PC-3 (cell line): Measurements from ENCODE around the gene ZHX3. TPM values are rescaled to one million over a fixed set of nuclear protein-coding genes. Genes with fewer than 3 reads are reported as not detected.

Experiments used
- ATAC-seq: fragments of 200-7000 bp; cut with Tn5 transposase; 2 replicates; pipeline ENCODE4 v1.9.1; 2020; ENCODE audit warnings: mild to moderate bottlenecking, moderate library complexity
- BruUV-seq: library from RNA; stranded (reverse); fragments of 400-500 nt; replicated peaks from 2 replicates; lab custom pipeline; 2021; lab: Mats Ljungman, UMichigan
- CTCF ChIA-PET: fragments of 300-600 bp; sonication (Branson Sonifier 250); formaldehyde crosslinking; loops from one replicate; lab custom pipeline; 2022; ENCODE audit warnings: antibody characterized with exemption; lab: Charles Lee
- POLR2A ChIA-PET: fragments of 300-600 bp; sonication (Branson Sonifier 250); formaldehyde crosslinking; loops from one replicate; lab custom pipeline; 2022; ENCODE audit warnings: antibody characterized with exemption; ENCODE audit not compliant: unreplicated experiment; lab: Charles Lee
- DNase-seq: peaks from one replicate; pipeline ENCODE4 v3.0.0-alpha.2; 2015
- H2AFZ ChIP-seq: fragments of 300-600 bp; sonication (generic); 2 replicates; pipeline ENCODE4 v1.6.0; 2016; ENCODE audit warnings: antibody characterized with exemption, low read length
- H3F3A ChIP-seq: fragments of 300-600 bp; sonication (generic); one replicate; pipeline ENCODE4 v1.6.0; 2017; ENCODE audit warnings: antibody characterized with exemption, low read length, control low read depth, mild to moderate bottlenecking; ENCODE audit not compliant: unreplicated experiment
- H3K27ac ChIP-seq: fragments of 300-600 bp; sonication (generic); 2 replicates; pipeline ENCODE4 v1.5.1; 2016; ENCODE audit warnings: mild to moderate bottlenecking, low read length
- H3K27me3 ChIP-seq: fragments of 300-600 bp; sonication (generic); 2 replicates; pipeline ENCODE4 v1.6.1; 2016; ENCODE audit warnings: low read length, mixed read lengths
- H3K36me3 ChIP-seq: fragments of 300-600 bp; sonication (generic); 2 replicates; pipeline ENCODE4 v1.6.1; 2016; ENCODE audit warnings: low read depth, mixed run types, low read length, mixed read lengths
- H3K4me1 ChIP-seq: fragments of 300-600 bp; sonication (generic); 2 replicates; pipeline ENCODE4 v1.5.1; 2016; ENCODE audit warnings: low read length; ENCODE audit not compliant: insufficient read depth
- H3K4me2 ChIP-seq: fragments of 300-600 bp; sonication (generic); 2 replicates; pipeline ENCODE4 v1.6.0; 2016; ENCODE audit warnings: low read length
- H3K4me3 ChIP-seq: fragments of 300-600 bp; sonication (generic); 2 replicates; pipeline ENCODE4 v1.5.1; 2016; ENCODE audit warnings: mild to moderate bottlenecking, low read length, mixed read lengths
- H3K79me2 ChIP-seq: fragments of 300-600 bp; sonication (generic); 2 replicates; pipeline ENCODE4 v1.6.1; 2017; ENCODE audit warnings: low read length, mixed read lengths
- H3K9ac ChIP-seq: fragments of 300-600 bp; sonication (generic); 2 replicates; pipeline ENCODE4 v1.6.0; 2016; ENCODE audit warnings: mild to moderate bottlenecking, low read length
- H3K9me2 ChIP-seq: fragments of 300-600 bp; sonication (generic); replicated peaks from 2 replicates; pipeline ENCODE4 v1.6.1; 2016; ENCODE audit warnings: mixed run types, low read length, mixed read lengths
- H3K9me3 ChIP-seq: fragments of 300-600 bp; sonication (generic); 2 replicates; pipeline ENCODE4 v1.6.1; 2016; ENCODE audit warnings: low read length, mixed read lengths
- H4K20me1 ChIP-seq: fragments of 300-600 bp; sonication (generic); 2 replicates; pipeline ENCODE4 v1.6.1; 2016; ENCODE audit warnings: low read length, mixed read lengths
- EZH2 ChIP-seq: fragments of 300-600 bp; sonication (generic); IDR thresholded peaks from one replicate; pipeline ENCODE4 v1.6.1; 2017; ENCODE audit warnings: antibody characterized with exemption, mild to moderate bottlenecking, low read length; ENCODE audit not compliant: unreplicated experiment
- EZH2phosphoT487 ChIP-seq: fragments of 300-600 bp; sonication (generic); IDR thresholded peaks from 2 replicates; pipeline ENCODE4 v1.6.1; 2018; ENCODE audit warnings: mild to moderate bottlenecking, antibody characterized with exemption, low read length, borderline replicate concordance
- intact Hi-C: fragments of 100-400 bp; cut with micrococcal nuclease; formaldehyde crosslinking; loops from 2 replicates; pipeline ENCODE4 v1.9.0; 2023
- total RNA-seq: library from RNA; depleted of rRNA; stranded (reverse); fragments of >200 nt; gene quantifications from 2 replicates; pipeline ENCODE4 v1.2.3, GENCODE V29; 2014
- TF ChIP-seq, protein P1 (sequence below): fragments of 300-600 bp; sonication (generic); conservative IDR thresholded peaks from 2 replicates; pipeline ENCODE4 v1.5.1; 2017; ENCODE audit warnings: antibody characterized with exemption, low read depth, mild to moderate bottlenecking, low read length

The ZHX3 gene
- total RNA-seq, 1 experiment from 2014 or later, result 14.0 TPM

DNA sequence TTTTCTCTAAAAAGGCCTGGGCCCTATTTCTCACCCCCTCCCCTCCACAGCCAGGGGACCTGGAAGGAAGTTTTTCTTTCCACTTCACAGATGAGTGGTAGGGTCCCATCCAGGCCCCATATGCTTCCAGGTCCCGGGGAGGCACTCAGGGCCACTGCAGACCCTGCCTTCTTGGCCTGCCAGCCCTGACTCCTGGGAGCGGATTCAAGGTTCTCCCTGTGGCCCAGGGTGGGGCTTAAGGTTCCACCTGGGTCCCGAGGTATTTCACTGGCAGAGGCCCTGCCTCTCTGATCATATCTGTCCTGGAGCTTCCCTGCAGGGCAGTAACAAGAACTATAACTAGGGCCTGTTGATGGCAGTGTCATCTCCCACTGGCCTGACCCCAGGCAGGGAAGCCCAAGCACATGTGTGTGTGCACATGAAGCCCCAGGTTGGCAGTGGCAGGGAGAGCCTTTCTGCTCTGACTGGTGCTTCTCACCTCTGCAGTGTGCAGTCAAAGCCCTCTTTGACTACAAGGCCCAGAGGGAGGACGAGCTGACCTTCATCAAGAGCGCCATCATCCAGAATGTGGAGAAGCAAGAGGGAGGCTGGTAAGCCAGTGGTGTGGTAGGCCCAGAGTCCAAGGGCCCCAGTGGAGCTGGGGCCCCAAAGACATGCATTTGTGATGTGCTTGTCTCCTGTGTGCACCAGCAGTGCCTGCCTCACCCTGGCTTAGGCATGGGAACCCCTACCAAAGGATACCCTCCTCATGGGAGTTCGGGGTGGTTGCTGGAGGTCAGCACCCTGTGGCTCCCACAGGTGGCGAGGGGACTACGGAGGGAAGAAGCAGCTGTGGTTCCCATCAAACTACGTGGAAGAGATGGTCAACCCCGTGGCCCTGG is 149.0 kb downstream of the ZHX3 start:
- H3K9me3 ChIP-seq, result no peaks in the 10 kb centered on the region
- H3K9ac ChIP-seq, result no peak overlapping the region
- H3K4me1 ChIP-seq, result peaks cover 8% of the 10 kb centered on the region
- no TSS peak for BruUV-seq
- H3K36me3 ChIP-seq, result peaks cover 41% of the 10 kb centered on the region
- no peak overlapping the region for H3K4me3 ChIP-seq
- ChIA-PET POLR2A (no interaction called here), CTCF (no interaction called here)
- no peaks in the 10 kb centered on the region for H4K20me1 ChIP-seq
- H3K9me2 ChIP-seq, result no peaks in the 10 kb centered on the region
- ATAC-seq (no peak), DNase-seq (no peak)
- H3K27ac ChIP-seq, result no peak overlapping the region
- H2AFZ ChIP-seq, result no peak overlapping the region
- H3F3A ChIP-seq, result no peaks in the 10 kb centered on the region
- TF ChIP-seq EZH2, result no peak
- no peak for TF ChIP-seq EZH2phosphoT487
- TF ChIP-seq, protein P1, sequence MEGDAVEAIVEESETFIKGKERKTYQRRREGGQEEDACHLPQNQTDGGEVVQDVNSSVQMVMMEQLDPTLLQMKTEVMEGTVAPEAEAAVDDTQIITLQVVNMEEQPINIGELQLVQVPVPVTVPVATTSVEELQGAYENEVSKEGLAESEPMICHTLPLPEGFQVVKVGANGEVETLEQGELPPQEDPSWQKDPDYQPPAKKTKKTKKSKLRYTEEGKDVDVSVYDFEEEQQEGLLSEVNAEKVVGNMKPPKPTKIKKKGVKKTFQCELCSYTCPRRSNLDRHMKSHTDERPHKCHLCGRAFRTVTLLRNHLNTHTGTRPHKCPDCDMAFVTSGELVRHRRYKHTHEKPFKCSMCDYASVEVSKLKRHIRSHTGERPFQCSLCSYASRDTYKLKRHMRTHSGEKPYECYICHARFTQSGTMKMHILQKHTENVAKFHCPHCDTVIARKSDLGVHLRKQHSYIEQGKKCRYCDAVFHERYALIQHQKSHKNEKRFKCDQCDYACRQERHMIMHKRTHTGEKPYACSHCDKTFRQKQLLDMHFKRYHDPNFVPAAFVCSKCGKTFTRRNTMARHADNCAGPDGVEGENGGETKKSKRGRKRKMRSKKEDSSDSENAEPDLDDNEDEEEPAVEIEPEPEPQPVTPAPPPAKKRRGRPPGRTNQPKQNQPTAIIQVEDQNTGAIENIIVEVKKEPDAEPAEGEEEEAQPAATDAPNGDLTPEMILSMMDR, result no peak
- H3K27me3 ChIP-seq, result no peaks in the 10 kb centered on the region
- intact Hi-C loops, result no loop called here
- no peaks in the 10 kb centered on the region for H3K79me2 ChIP-seq
- H3K4me2 ChIP-seq, result no peak overlapping the region

DNA sequence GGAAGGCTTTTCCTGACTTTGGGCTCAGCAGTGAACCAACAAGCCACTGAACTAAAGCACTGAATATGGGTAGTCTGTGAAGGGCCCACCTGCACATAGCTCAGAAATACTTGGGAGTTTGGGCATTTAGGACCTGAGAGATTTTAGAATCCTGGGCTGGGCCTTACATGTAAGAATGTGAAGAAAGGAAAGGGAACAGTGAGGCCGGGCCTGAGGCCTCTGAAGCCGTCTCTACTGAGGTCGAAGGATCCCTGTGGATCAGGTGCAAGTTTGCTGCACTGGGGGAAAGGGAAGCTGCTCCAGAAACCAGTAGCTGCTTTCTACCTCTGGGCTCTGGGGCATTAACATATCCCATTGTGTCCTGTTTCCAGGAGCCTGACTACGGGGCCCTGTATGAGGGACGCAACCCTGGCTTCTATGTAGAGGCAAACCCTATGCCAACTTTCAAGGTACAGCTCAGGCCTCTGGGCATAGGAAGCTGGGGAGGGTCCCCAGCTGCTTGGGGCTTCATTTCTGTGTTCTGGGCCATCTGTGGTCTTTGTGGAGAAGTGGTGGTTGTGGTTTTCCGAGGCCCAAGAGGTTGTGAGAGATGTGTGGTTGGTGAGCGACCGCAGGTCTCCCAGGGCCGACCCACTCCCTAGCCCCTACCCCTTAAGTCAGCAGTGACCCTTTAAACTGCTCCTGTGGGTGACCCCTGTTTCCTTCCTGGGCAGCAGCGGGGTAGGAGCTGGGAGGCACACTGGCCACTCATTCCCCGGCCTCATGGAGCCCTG is 149.9 kb downstream of the ZHX3 start:
- H3K9me3 ChIP-seq, result no peaks in the 10 kb centered on the region
- no peaks in the 10 kb centered on the region for H4K20me1 ChIP-seq
- DNase-seq (no peak), ATAC-seq (no peak)
- H3K27me3 ChIP-seq, result no peaks in the 10 kb centered on the region
- no peaks in the 10 kb centered on the region for H3F3A ChIP-seq
- H3K4me2 ChIP-seq, result no peak overlapping the region
- POLR2A ChIA-PET, result no interaction called here
- no peaks in the 10 kb centered on the region for H3K79me2 ChIP-seq
- peaks cover 8% of the 10 kb centered on the region for H3K4me1 ChIP-seq
- CTCF ChIA-PET, result no interaction called here
- no peaks in the 10 kb centered on the region for H3K9me2 ChIP-seq
- no peak overlapping the region for H2AFZ ChIP-seq
- TF ChIP-seq, protein P1, result no peak
- TF ChIP-seq EZH2 (no peak), EZH2phosphoT487 (no peak)
- H3K4me3 ChIP-seq, result no peak overlapping the region
- no peak overlapping the region for H3K9ac ChIP-seq
- no TSS peak for BruUV-seq
- H3K36me3 ChIP-seq, result peaks cover 47% of the 10 kb centered on the region
- no peak overlapping the region for H3K27ac ChIP-seq
- intact Hi-C loops, result no loop called here
